ENCODE data around the gene MATCAP1.
A peak's percentile ranks its signal among the peaks of the same experiment; 100 is the strongest.

MATCAP1 gene

DNA sequence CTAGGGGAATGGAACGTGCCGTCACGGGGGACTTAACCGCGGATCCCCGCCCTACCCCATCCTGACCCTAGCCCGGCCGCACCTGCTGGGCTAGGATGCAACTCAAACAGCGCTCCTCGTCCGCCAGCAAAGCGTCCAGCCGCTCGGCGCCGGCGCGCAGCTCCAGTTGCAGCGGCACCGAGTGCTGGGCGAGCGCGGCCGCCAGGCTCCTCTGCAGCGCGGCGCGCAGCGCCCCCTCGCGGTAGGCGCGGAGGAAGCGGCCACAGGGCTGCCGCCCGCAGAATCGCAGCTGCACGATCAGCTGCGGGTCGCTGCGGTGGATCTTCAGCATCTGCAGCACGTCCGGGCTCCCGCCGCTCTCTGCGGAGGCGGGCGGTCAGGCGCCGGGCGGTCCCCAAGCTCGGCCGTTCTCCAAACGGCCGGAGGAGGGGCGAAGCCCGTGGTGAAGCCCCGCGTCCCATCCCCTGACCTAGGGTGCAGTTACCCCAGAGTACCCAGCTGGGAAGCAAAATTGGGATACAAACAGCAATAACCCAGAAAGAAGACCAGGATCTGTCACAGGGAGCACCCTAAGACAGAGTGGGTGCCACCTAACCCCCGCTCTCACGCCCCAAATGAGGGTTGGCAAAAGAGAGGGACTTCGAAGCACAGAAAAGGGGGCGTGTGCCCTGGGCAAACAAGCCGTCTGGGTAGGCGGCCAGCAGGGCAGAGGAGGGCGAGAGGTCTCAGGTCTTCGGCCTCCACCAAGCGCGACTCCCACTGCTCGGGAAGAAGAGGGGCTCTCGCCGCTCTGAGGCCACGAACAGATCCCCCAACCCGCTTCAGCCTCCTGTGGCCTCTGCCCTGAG is 28.2 kb downstream of the MATCAP1 start:
- DNase-seq = peak; percentile 81

DNA sequence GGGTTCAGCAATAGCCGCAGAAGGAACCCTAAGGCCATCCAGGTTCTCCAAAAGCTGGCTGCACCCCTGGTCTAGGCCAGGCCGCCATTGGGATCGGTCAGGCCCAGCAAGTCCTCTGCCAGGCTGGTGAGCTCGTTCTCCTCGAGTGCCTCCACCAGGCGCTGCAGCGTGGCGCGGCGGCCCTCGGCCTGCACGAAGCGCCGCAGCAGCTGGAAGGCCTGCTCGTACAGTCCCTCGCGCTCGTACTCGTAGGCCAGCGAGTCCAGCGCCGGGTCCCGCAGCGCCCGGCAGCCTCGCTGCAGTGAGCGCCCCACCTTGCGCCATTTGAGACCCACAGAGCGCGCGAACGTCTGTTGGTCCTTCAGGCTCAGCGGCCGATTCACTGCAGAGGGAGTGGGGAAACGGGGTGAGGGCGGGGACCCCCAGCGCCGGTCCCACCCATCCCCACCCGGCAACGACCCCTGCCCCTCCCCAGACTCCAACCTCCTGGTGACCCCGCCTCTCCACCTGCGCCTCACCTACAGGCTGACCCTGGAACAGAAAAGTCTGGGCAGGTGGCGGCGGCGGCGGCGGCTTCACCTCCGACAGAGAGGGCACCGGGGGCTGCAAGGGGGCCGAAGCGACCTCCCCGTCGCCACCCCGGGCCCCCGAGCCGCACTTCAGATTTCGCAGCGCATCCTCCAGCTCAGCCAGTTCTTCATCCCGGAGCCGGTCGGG is 29.0 kb downstream of the MATCAP1 start:
- no peak for DNase-seq

- no peak for DNase-seq
Measured at GRCh38 chr16:67151431-67152097, 32.2 kb downstream of the MATCAP1 start.

GRCh38 chr16:67150833-67151396 is 32.8 kb downstream of the MATCAP1 start, which contains the start of gene B3GNT9:
B3GNT9 (minus strand) TSS chr16:67150998; CDS start chr16:67150485, 513 bp downstream.
- DNase-seq = no peak

DNA sequence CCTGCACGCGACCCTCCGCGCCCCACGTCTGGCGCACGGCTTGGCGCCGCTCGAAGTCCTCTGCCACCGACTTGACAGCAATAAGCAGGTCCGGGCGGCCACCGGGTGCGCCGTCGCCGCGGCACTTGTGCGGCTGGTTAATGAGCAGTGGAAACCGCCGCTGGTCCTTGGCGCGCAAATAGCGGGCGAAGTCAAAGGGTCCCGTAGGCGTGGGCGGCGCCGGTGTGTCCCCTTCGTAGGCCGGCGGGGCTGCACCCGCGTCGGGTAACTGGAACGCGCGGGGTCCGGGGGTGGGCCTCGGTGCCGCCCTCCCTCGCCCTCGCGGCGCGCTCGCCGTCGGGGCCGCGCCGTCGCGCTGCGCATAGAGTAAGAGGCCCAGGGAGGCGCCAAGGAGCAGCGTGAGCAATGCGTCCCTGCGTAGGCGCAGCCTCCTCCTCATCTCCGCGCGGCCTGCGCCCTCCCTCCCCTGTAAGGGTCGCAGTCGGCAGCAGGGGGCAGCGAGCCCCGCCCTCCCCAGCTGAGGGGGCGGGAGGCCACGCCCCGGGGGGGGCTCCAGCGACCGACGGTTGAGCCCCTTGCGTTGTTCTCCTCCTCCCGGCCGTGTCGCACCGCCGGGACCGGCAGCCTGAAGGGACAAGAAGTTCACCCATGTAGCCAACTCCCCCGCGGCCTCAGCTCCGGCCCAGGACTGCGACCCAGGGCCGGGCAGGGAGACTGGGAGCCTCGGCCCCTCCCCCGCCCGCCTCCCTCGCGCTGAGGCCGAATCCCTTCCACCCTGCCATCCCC is 33.5 kb downstream of the MATCAP1 start:
- peak; percentile 61 for DNase-seq

DNA sequence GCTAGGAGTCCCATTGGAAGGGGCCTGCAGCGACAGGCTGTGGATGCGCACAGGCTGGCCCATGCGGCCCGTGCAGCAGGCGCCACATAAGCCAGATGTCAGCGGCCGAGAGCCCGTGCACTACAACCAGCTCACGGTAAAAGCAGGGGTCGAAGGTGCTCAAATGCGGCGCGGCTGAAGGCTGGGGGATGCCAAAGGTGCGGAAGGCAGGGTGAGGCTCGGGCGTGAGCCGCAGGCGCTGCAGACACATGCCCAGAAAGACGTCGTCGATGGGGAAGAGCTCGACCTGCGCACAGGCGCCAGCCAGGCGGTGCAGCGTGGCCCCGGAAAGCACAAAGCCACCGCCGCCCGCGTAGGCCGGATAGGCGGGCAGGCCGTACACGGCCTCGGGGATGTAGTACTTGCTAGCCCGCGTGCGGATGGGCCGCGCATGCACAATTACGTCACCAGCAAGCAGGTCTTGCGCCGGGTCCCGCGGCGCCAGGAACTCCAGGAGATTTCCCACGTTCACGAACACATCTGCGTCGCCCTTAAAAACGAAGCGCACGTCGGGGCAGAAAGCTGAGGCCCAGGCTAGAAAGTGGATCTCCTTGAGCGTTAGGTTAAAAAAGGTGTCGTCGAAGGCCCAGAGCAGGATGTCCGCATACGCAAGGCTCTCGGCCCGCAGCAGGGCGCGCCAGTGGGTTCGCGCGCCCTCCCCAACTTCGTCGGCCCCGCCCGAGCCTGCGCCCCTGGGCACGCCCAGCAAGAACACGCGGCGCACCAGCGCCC is 34.3 kb downstream of the MATCAP1 start:
- DNase-seq = no peak

DNA sequence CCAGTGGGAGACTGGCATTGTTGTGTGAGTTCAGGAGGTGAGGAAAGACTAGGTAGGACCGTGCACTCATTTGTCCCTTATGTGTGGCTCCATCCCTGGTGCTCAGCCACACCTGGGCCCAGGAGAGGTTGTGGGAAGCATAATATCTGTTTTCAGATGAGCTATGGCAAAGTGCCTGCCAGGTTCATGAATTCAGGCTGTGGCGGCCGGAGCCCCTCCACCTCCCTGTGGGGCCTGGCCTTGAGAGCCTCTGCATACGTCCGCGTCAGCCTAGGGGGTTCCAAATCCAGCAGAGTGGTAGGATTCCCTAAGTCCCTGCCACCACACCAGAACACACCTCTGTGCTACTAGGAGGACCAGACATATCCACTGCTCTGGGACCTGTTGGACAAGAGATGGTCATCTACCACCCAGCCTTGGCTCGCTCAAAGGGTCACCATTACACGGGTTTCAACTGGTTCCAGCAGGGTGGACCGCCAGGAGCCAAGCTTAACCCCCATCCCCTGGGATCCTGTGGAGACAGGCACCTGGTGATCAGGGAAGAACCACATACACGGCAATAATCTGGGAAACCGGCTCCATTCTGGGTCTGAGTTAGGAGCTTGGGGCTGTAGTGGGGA is 35.0 kb downstream of the MATCAP1 start:
- no peak for DNase-seq

DNA sequence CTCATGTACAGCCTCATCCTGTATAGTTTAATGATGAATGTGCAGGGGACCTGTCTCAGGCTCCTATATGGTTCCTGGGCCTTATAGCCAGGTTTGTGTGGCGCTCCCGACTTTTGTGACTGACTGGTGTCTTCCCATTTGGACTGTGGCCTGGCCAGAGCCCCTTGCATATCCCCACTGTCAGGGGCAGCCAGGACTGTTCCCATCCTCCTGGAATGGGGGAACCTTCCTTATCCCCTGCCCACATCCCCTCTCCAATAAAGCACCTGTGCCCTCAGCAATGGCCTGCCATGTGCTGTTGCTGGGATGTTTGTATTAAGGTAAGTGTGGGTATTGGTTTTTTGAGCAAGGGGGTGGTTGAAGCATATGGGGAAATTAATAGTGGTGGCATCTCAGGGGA is 35.5 kb downstream of the MATCAP1 start:
- no peak for DNase-seq

GRCh38 chr16:67147437-67148140 is 36.2 kb downstream of the MATCAP1 start:
- DNase-seq = no peak

- no peak for DNase-seq
Measured at GRCh38 chr16:67146523-67147357, 37.0 kb downstream of the MATCAP1 start.

DNA sequence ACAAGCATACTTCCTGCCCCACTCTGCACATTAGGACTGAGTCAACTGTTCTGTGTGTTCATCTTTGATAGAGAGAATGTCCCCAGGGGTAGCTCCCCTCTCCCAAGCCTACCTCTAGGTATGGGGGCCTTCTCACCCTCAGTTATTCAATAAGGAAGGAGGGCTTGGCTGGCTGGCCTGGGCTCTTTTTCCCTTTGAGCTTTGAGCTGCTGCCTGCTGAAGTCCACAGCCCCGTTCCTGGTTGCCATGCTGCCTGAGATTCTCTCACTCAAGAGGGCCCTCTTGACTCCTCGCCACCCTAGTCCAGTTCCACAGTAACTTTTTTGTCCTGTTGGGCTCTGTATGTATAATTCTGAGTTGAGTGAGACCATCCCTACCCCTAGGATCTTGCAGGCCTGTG is 38.0 kb downstream of the MATCAP1 start:
- no peak for DNase-seq

GRCh38 chr16:67144943-67145342 is 38.8 kb downstream of the MATCAP1 start:
- DNase-seq = no peak

DNA sequence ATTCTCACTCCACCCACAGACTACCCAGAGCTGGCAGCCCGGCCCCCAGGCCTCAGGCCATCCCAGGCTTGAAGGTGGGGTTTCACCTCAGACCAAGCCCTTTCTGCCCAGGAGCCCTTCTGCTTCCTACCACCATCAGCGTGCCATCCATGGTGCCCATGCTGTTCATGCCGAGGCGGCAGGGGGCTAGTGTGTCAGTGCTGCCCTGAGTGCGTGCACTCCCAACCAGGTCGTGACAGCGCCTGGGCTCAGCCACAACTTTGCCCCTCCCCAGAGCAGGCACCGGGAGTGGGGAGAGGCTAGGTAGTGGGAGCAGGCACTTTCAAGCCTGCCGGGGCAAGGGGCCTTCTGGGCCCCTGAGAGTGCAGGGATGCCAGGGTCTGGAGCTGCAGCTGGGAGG is 41.4 kb downstream of the MATCAP1 start:
- no peak for DNase-seq

DNA sequence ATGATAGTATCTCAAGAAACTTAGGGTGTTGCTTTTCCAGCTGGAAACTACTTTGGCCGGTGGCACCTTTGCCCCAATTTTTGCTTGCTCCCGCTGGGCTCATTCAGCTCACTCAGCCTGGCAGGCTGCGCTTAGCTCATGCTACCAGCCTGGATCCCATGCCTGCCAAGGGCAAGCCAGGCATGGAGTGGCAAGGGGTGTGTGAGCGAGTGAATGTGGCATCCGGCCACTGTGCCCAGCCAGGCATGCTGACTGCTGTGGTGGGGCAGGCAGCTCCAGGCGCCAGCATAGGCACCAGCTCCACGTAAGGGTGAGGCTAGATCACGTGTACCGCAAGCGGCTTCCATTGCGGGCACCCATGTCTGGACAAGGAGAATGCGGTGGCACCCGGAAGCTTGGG is 42.4 kb downstream of the MATCAP1 start:
- no peak for DNase-seq

DNA sequence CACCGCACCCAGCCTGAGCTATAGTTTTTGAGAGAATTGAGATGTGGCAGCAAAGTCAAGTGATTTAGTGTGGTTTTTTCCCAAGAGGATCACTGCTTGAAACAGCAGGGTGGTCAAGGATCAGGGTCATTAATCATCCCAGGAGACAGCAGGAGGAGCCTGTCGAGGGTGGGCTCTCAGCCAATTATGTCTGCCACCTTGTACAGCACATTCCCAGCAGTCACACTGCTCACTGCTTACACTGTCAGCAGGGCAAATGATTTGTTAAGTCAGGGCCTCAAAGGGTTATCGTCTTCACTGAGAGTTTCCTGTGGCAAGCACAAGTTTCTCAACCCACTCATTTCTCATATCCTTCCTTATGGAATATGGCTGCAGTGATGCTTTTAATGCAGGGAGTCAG is 46.2 kb downstream of the MATCAP1 start:
- no peak for DNase-seq

GRCh38 chr16:67129422-67129821 is 54.3 kb downstream of the MATCAP1 start:
- DNase-seq = no peak

DNA sequence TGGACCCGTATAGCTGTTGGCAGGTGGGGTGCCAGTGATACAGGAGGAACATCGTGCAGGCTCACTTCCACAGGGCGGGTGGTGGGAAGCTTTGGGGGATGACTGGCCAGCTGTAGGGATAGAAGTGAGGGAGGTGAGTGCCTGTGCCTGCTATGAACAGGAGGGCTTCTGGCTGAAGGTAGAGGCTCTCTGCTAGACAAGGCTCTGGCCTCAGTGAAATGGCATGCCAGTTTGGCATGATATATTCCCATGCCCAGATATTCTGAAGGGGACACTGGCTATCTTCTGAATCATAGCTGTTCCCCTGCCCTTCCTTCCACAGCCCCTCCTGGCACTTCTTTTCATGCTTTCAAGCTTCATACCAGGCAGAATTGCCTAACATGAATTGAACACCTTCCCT is 54.9 kb downstream of the MATCAP1 start:
- DNase-seq = no peak

- DNase-seq = no peak
Measured at GRCh38 chr16:67128417-67128816, 55.3 kb downstream of the MATCAP1 start.
